Tibial nerve (tissue), 4 donors: ENCODE measurements around the gene NUP210. TPM values are rescaled to one million over a fixed set of nuclear protein-coding genes. Genes with fewer than 3 reads are reported as not detected.

Experiments used
- DNase-seq, 2 donors: peaks; one replicate each; pipeline ENCODE4 v3.0.0-alpha.2; 2019; ENCODE audit warnings: low spot score in 2 of 2
- H3K27ac ChIP-seq, 4 donors: fragments of 200-600 bp; sonication (generic) in 3 of 4; one replicate each; pipeline ENCODE4 v1.5.1; 2017 to 2019; ENCODE audit warnings: mild to moderate bottlenecking in 1 of 4
- H3K27me3 ChIP-seq, 2 donors: fragments of 200-600 bp; sonication (generic) in 1 of 2; one replicate each; pipeline versions ENCODE4 v1.5.1 to v1.6.0; 2017 to 2019
- H3K36me3 ChIP-seq, 3 donors: fragments of 200-600 bp; sonication (generic); one replicate each; pipeline ENCODE4 v1.5.1; 2018 to 2019
- H3K4me1 ChIP-seq, 4 donors: fragments of 200-600 bp; sonication (generic) in 3 of 4; one replicate each; pipeline ENCODE4 v1.5.1; 2017 to 2019
- H3K4me3 ChIP-seq, 4 donors: fragments of 200-600 bp; sonication (generic) in 3 of 4; one replicate each; pipeline ENCODE4 v1.5.1; 2017 to 2019; ENCODE audit warnings: mild to moderate bottlenecking in 1 of 4, moderate library complexity in 1 of 4
- H3K9me3 ChIP-seq, 4 donors: fragments of 200-600 bp; sonication (generic) in 3 of 4; one replicate each; pipeline ENCODE4 v1.5.1; 2017 to 2019
- EP300 ChIP-seq, 2 donors: sonication (generic); formaldehyde crosslinking; IDR thresholded peaks; one replicate each; pipeline ENCODE4 v1.6.1; 2017; ENCODE audit warnings: antibody characterized with exemption in 2 of 2, mild to moderate bottlenecking in 1 of 2
- POLR2A ChIP-seq, 2 donors: fragments of 450-650 bp; IDR thresholded peaks; one replicate each; pipeline ENCODE4 v1.6.1; 2017; ENCODE audit warnings: antibody characterized with exemption in 2 of 2, mild to moderate bottlenecking in 2 of 2, moderate library complexity in 2 of 2
- WGBS, 2 donors: methylation state at CpG; one replicate each; pipeline ENCODE4 v1.1.5; 2018; 5-methylcytosine and 5-hydroxymethylcytosine counted together
- total RNA-seq, 4 donors: library from RNA; depleted of rRNA; stranded (reverse); fragments of >200 nt; gene quantifications; one replicate each; pipeline ENCODE4 v1.1.0, GENCODE V29; 2016
- TF ChIP-seq, protein P1 (sequence below), 5 experiments: fragments of 200-600 bp in 3 of 5; fragments of 450-650 bp in 2 of 5; sonication (generic) in 3 of 5; IDR thresholded peaks; one replicate each; pipeline ENCODE4 v1.5.1; 2016 to 2019; ENCODE audit warnings: antibody characterized with exemption in 5 of 5, mild to moderate bottlenecking in 3 of 5, moderate library complexity in 2 of 5

The NUP210 gene
- total RNA-seq, 4 donors from 2014 or later, result 1.3 to 9.3 (median 2.0) TPM

DNA sequence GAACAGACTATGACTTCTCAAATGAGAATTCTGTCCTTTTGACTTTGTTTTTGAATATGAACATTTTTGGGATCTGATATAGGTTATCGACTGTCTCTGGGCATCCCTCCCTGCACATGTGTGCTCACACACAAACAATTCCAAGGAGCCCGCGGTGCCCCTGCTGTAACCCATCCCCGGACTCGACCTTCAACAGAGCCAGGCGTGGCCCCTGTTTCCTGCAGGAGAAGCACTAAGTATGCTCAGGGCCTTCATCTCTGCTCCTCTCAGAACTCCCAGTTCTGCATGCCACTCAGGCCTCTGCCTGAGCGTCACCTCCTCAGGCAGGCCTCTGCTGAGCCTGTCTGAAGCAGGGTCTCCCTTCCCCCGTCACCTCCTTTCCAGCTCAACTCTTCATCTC, 57.6 kb downstream of the NUP210 start:
- H3K27ac ChIP-seq, result no peak overlapping the region
- H3K9me3 ChIP-seq, result no peaks in the 10 kb centered on the region
- no peaks in the 10 kb centered on the region for H3K4me1 ChIP-seq
- H3K4me3 ChIP-seq, result no peak overlapping the region
- H3K36me3 ChIP-seq, result peaks cover 0 to 34% (median 0%) of the 10 kb centered on the region in 3 donors
- H3K27me3 ChIP-seq, result no peaks in the 10 kb centered on the region
- WGBS, 2 donors, result 94 to 95% methylated on average over 8 of the region's 8 CpGs
- no peak for DNase-seq
- TF ChIP-seq EP300 (IDR thresholded peaks at IDR 0.05) (no peak), POLR2A (IDR thresholded peaks at IDR 0.05) (no peak)
- TF ChIP-seq, protein P1, sequence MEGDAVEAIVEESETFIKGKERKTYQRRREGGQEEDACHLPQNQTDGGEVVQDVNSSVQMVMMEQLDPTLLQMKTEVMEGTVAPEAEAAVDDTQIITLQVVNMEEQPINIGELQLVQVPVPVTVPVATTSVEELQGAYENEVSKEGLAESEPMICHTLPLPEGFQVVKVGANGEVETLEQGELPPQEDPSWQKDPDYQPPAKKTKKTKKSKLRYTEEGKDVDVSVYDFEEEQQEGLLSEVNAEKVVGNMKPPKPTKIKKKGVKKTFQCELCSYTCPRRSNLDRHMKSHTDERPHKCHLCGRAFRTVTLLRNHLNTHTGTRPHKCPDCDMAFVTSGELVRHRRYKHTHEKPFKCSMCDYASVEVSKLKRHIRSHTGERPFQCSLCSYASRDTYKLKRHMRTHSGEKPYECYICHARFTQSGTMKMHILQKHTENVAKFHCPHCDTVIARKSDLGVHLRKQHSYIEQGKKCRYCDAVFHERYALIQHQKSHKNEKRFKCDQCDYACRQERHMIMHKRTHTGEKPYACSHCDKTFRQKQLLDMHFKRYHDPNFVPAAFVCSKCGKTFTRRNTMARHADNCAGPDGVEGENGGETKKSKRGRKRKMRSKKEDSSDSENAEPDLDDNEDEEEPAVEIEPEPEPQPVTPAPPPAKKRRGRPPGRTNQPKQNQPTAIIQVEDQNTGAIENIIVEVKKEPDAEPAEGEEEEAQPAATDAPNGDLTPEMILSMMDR (IDR thresholded peaks at IDR 0.05), result no peak

DNA sequence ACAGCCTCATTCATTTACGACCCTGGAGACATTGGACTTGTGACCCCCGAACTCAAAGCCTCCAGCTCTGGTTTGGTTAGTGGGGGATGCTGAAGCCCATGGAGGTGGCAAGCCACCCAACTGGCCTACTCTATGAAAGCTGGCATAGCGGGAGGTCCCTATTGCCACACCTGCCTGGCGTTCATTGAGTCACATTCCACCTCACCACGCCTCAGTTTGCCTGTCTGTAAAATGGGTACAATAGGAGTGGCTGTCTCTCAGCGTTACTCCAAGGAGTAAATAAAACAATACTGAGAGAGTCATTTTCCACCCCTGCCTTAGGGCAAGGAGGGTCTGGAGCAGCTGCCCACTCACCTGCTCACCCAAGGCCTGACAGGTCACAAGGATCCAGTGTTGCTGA, 60.2 kb downstream of the NUP210 start:
- Histone ChIP-seq H3K36me3 (peaks cover 0 to 44% (median 0%) of the 10 kb centered on the region in 3 donors), H3K4me3 (no peak overlapping the region), H3K27ac (no peak overlapping the region), H3K27me3 (no peaks in the 10 kb centered on the region), H3K9me3 (no peaks in the 10 kb centered on the region), H3K4me1 (no peaks in the 10 kb centered on the region)
- DNase-seq, result no peak
- WGBS, 2 donors, result 91 to 100% methylated on average over 6 of the region's 6 CpGs
- TF ChIP-seq, protein P1 (IDR thresholded peaks at IDR 0.05), result no peak
- TF ChIP-seq POLR2A (IDR thresholded peaks at IDR 0.05), result no peak
- no peak for TF ChIP-seq EP300 (IDR thresholded peaks at IDR 0.05)

DNA sequence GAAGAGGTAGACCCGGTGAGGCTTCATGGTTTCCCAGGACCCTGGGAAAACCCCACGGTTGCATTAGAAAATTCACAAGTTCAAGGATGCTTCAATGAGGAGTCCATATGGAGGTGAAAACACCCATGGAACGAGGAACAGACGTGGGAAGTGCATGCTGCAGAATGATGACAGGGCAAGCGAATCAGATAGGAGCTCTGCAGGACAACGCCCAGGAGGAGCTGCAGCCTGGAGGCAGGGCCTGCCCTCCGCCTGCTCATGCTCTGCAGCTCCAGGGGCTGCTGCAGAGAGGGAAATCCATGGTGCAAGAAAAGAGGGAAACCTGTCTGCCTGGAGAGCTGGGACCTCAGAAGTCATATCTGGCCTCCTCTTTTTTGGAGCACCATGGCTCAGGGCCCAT, 61.5 kb downstream of the NUP210 start:
- no peak for DNase-seq
- 77 to 92% methylated on average over 7 of the region's 7 CpGs for WGBS, 2 donors
- no peaks in the 10 kb centered on the region for H3K9me3 ChIP-seq
- H3K4me1 ChIP-seq, result no peaks in the 10 kb centered on the region
- no peak overlapping the region for H3K27ac ChIP-seq
- TF ChIP-seq, protein P1 (IDR thresholded peaks at IDR 0.05), result no peak
- TF ChIP-seq EP300 (IDR thresholded peaks at IDR 0.05), result no peak
- TF ChIP-seq POLR2A (IDR thresholded peaks at IDR 0.05), result no peak
- H3K36me3 ChIP-seq, result peaks cover 0 to 50% (median 0%) of the 10 kb centered on the region in 3 donors
- no peaks in the 10 kb centered on the region for H3K27me3 ChIP-seq
- H3K4me3 ChIP-seq, result no peak overlapping the region

DNA sequence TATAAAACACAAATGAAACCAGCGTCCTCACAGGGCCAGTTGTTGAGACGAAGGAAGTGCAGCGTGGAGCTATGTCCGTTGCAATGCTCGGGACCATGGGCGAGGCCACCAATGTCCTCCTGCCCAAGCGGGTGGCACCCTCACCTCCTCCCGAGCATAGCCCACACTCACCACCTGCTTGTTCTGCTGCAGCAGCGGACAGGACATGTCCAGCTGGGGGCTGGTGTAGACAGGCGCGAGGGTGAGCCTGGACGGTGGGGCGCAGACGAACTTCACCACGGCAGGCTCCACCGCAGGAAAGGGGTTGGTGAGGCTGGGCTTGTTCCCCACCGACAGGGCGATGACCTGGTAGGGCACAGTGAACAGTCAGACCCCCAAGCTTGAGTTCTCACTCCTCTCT, 62.1 kb downstream of the NUP210 start:
- no peak overlapping the region for H3K27ac ChIP-seq
- H3K4me1 ChIP-seq, result no peaks in the 10 kb centered on the region
- peaks cover 0 to 55% (median 0%) of the 10 kb centered on the region in 3 donors for H3K36me3 ChIP-seq
- DNase-seq, result no peak
- 90 to 93% methylated on average over 18 of the region's 18 CpGs for WGBS, 2 donors
- TF ChIP-seq EP300 (IDR thresholded peaks at IDR 0.05) (no peak), POLR2A (IDR thresholded peaks at IDR 0.05) (no peak)
- TF ChIP-seq, protein P1 (IDR thresholded peaks at IDR 0.05), result no peak
- H3K4me3 ChIP-seq, result no peak overlapping the region
- no peaks in the 10 kb centered on the region for H3K9me3 ChIP-seq
- H3K27me3 ChIP-seq, result no peaks in the 10 kb centered on the region

DNA sequence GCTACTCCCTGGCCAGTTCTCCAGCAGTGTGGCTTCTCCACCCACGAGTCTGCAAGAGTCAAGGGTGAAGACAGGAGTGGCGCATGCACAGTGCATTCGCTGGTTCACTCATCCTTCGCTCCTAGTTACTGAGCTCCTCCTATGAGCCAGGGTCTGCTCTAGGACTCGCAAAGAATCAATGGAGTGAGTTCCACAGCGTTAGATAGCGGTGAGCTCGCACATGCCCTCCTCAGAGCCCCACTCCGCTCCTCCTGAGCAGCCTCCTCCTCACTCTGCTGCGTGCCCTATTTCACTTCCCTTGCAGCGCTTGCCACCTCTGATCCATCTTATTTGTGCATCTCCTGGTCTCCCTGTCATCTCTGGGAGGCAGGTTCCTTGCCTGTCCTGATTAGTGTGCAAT, 63.0 kb downstream of the NUP210 start:
- Histone ChIP-seq H3K4me1 (no peaks in the 10 kb centered on the region), H3K36me3 (peaks cover 0 to 65% (median 0%) of the 10 kb centered on the region in 3 donors), H3K27me3 (no peaks in the 10 kb centered on the region), H3K9me3 (no peaks in the 10 kb centered on the region), H3K27ac (no peak overlapping the region), H3K4me3 (no peak overlapping the region)
- TF ChIP-seq, protein P1 (IDR thresholded peaks at IDR 0.05), result no peak
- TF ChIP-seq POLR2A (IDR thresholded peaks at IDR 0.05) (no peak), EP300 (IDR thresholded peaks at IDR 0.05) (no peak)
- no peak for DNase-seq
- WGBS, 2 donors, result 90% methylated on average over 11 of the region's 11 CpGs
